HG03432 (cell line): ENCODE data around the gene ABCA7.

ENCODE experiments used
- ATAC-seq: cut with Tn5 transposase; IDR thresholded peaks from one replicate; pipeline ENCODE4 v1.9.1; 2021; ENCODE audit warnings: mild to moderate bottlenecking, moderate library complexity; ENCODE audit not compliant: unreplicated experiment

Gene ABCA7

GRCh38 chr19:1040476-1041271, 767 bp downstream of the ABCA7 start:
- ATAC-seq, result peak; percentile 35

GRCh38 chr19:1041272-1041834, 1.4 kb downstream of the ABCA7 start:
- ATAC-seq, result no peak

- no peak for ATAC-seq
Observed at GRCh38 chr19:1041835-1042685, 2.2 kb downstream of the ABCA7 start.

GRCh38 chr19:1042689-1043511, 3.0 kb downstream of the ABCA7 start:
- no peak for ATAC-seq

GRCh38 chr19:1045247-1045603, 5.3 kb downstream of the ABCA7 start:
- no peak for ATAC-seq

GRCh38 chr19:1046117-1046626, 6.3 kb downstream of the ABCA7 start:
- ATAC-seq, result no peak

- no peak for ATAC-seq
Observed at GRCh38 chr19:1046836-1047695, 7.2 kb downstream of the ABCA7 start.

GRCh38 chr19:1047696-1048147, 7.8 kb downstream of the ABCA7 start:
- ATAC-seq, result no peak

GRCh38 chr19:1049106-1049505, 9.2 kb downstream of the ABCA7 start:
- no peak for ATAC-seq

- no peak for ATAC-seq
Observed at GRCh38 chr19:1049800-1050199, 9.9 kb downstream of the ABCA7 start.

- no peak for ATAC-seq
Observed at GRCh38 chr19:1050989-1051788, 11.3 kb downstream of the ABCA7 start.

GRCh38 chr19:1051791-1052190, 11.9 kb downstream of the ABCA7 start:
- ATAC-seq, result no peak

GRCh38 chr19:1052349-1052975, 12.6 kb downstream of the ABCA7 start:
- no peak for ATAC-seq

- no peak for ATAC-seq
Observed at GRCh38 chr19:1053176-1054101, 13.5 kb downstream of the ABCA7 start.

- no peak for ATAC-seq
Observed at GRCh38 chr19:1054102-1055027, 14.5 kb downstream of the ABCA7 start.

GRCh38 chr19:1055028-1055425, 15.1 kb downstream of the ABCA7 start:
- no peak for ATAC-seq
